H9 (cell line): Measurements from ENCODE around the gene ANKRD42. TPM values are rescaled to one million over a fixed set of nuclear protein-coding genes. Genes with fewer than 3 reads are reported as not detected.

ENCODE experiments used
- DNase-seq: peaks from one replicate; pipeline ENCODE4 v3.0.0-alpha.2; 2017
- H2AFZ ChIP-seq: one replicate; pipeline ENCODE4 v1.6.1; 2013; ENCODE audit warnings: mild to moderate bottlenecking, low read length, control low read depth, moderate library complexity
- H2AK5ac ChIP-seq: 2 replicates; pipeline ENCODE4 v1.6.1; 2013; ENCODE audit warnings: low read length, control low read depth, mixed read lengths; ENCODE audit not compliant: insufficient read length
- H2BK120ac ChIP-seq: one replicate; pipeline ENCODE4 v1.6.1; 2013; ENCODE audit warnings: low read depth, mild to moderate bottlenecking, low read length, control low read depth, inconsistent platforms; ENCODE audit not compliant: poor library complexity, severe bottlenecking
- H2BK12ac ChIP-seq: 2 replicates; pipeline ENCODE4 v1.6.1; 2013; ENCODE audit warnings: low read length, control low read depth, mixed read lengths, low read depth; ENCODE audit not compliant: insufficient read length
- H2BK15ac ChIP-seq: 2 replicates; pipeline ENCODE4 v1.6.1; 2013; ENCODE audit warnings: low read depth, low read length, control low read depth
- H2BK20ac ChIP-seq: one replicate; pipeline ENCODE4 v1.6.1; 2013; ENCODE audit warnings: low read depth, mild to moderate bottlenecking, low read length, control low read depth, inconsistent platforms; ENCODE audit not compliant: poor library complexity, severe bottlenecking
- H2BK5ac ChIP-seq: 2 replicates; pipeline ENCODE4 v1.6.1; 2013; ENCODE audit warnings: low read length, control low read depth, mixed read lengths; ENCODE audit not compliant: insufficient read length
- H3K14ac ChIP-seq: 2 replicates; pipeline ENCODE4 v1.6.1; 2013; ENCODE audit warnings: low read length, control low read depth; ENCODE audit not compliant: insufficient read depth
- H3K18ac ChIP-seq: 2 replicates; pipeline ENCODE4 v1.6.1; 2013; ENCODE audit warnings: low read depth, mild to moderate bottlenecking, mixed read lengths, low read length, control low read depth; ENCODE audit not compliant: insufficient read length
- H3K23ac ChIP-seq: 2 replicates; pipeline ENCODE4 v1.6.1; 2013; ENCODE audit warnings: low read length, control low read depth, mixed read lengths, low read depth; ENCODE audit not compliant: insufficient read length
- H3K23me2 ChIP-seq: 2 replicates; pipeline ENCODE4 v1.6.1; 2013; ENCODE audit warnings: low read depth, mild to moderate bottlenecking, mixed read lengths, low read length, control low read depth; ENCODE audit not compliant: insufficient read length, poor library complexity, severe bottlenecking
- H3K27ac ChIP-seq: 2 replicates; pipeline ENCODE4 v1.5.1; 2013; ENCODE audit warnings: low read length, control low read depth, mixed read lengths, low read depth; ENCODE audit not compliant: insufficient read length
- H3K27me3 ChIP-seq: 2 replicates; pipeline ENCODE4 v1.6.1; 2013; ENCODE audit warnings: low read length, control low read depth, inconsistent platforms; ENCODE audit not compliant: insufficient read depth
- H3K4ac ChIP-seq: 2 replicates; pipeline ENCODE4 v1.6.1; 2013; ENCODE audit warnings: low read depth, mild to moderate bottlenecking, control low read depth, inconsistent platforms, low read length, moderate library complexity
- H3K4me1 ChIP-seq: 2 replicates; pipeline ENCODE4 v1.6.1; 2013; ENCODE audit warnings: low read length, control low read depth, inconsistent platforms; ENCODE audit not compliant: insufficient read depth
- H3K4me2 ChIP-seq: 2 replicates; pipeline ENCODE4 v1.6.1; 2013; ENCODE audit warnings: low read length, control low read depth, mixed read lengths; ENCODE audit not compliant: insufficient read length, insufficient read depth
- H3K56ac ChIP-seq: 2 replicates; pipeline ENCODE4 v1.6.1; 2013; ENCODE audit warnings: low read depth, mild to moderate bottlenecking, mixed read lengths, low read length, control low read depth; ENCODE audit not compliant: insufficient read length
- H3K79me1 ChIP-seq: 2 replicates; pipeline ENCODE4 v1.6.1; 2013; ENCODE audit warnings: low read depth, mild to moderate bottlenecking, moderate library complexity, low read length, control low read depth, inconsistent platforms; ENCODE audit not compliant: insufficient read depth, poor library complexity, severe bottlenecking
- H3K79me2 ChIP-seq: 2 replicates; pipeline ENCODE4 v1.6.1; 2013; ENCODE audit warnings: low read length, control low read depth, inconsistent platforms; ENCODE audit not compliant: insufficient read depth
- H3K9ac ChIP-seq: 2 replicates; pipeline ENCODE4 v1.6.1; 2013; ENCODE audit warnings: low read length, control low read depth, mixed read lengths; ENCODE audit not compliant: insufficient read length; ENCODE audit errors: extremely low read depth
- H3K9me3 ChIP-seq: one replicate; pipeline ENCODE4 v1.6.1; 2013; ENCODE audit warnings: low read depth, low read length, inconsistent platforms; ENCODE audit not compliant: control insufficient read depth
- H3T11ph ChIP-seq: one replicate; pipeline ENCODE4 v1.6.1; 2013; ENCODE audit warnings: mild to moderate bottlenecking, low read length, control low read depth, inconsistent platforms
- H4K20me1 ChIP-seq: one replicate; pipeline ENCODE4 v1.6.1; 2013; ENCODE audit not compliant: control insufficient read depth, insufficient read length, insufficient read depth
- H4K5ac ChIP-seq: 2 replicates; pipeline ENCODE4 v1.6.1; 2013; ENCODE audit warnings: low read depth, mild to moderate bottlenecking, mixed read lengths, low read length, control low read depth; ENCODE audit not compliant: insufficient read length
- H4K8ac ChIP-seq: replicated peaks from 2 replicates; pipeline ENCODE4 v1.6.1; 2013; ENCODE audit warnings: low read length, control low read depth, mixed read lengths, low read depth; ENCODE audit not compliant: insufficient read length
- H4K91ac ChIP-seq: 2 replicates; pipeline ENCODE4 v1.6.1; 2013; ENCODE audit warnings: low read depth, mild to moderate bottlenecking, moderate library complexity, mixed read lengths, low read length, control low read depth; ENCODE audit not compliant: insufficient read length
- H3K27ac Mint-ChIP-seq, 3 experiments: 2 replicates in 2 of 3; 3 replicates in 1 of 3; pipeline ENCODE4 v1.8.0; 2020 to 2021; ENCODE audit warnings: mixed read lengths in 3 of 3, mild to moderate bottlenecking in 1 of 3, moderate library complexity in 1 of 3
- H3K27me3 Mint-ChIP-seq: 2 replicates; pipeline ENCODE4 v1.8.0; 2021; ENCODE audit warnings: low read depth, mild to moderate bottlenecking, moderate library complexity, mixed read lengths
- H3K36me3 Mint-ChIP-seq, 3 experiments: 2 replicates in 2 of 3; 3 replicates in 1 of 3; pipeline ENCODE4 v1.8.0; 2020 to 2021; ENCODE audit warnings: low read depth in 3 of 3, mixed read lengths in 3 of 3; ENCODE audit not compliant: insufficient read depth in 1 of 3
- H3K4me1 Mint-ChIP-seq, 2 experiments: 2 replicates each; pipeline ENCODE4 v1.8.0; 2020; ENCODE audit warnings: mixed read lengths in 2 of 2
- H3K4me3 Mint-ChIP-seq, 2 experiments: 2 replicates in 1 of 2; 3 replicates in 1 of 2; pipeline ENCODE4 v1.8.0; 2020 to 2021; ENCODE audit warnings: mild to moderate bottlenecking in 2 of 2, mixed read lengths in 2 of 2, moderate library complexity in 1 of 2
- H3K9me3 Mint-ChIP-seq, 2 experiments: 2 replicates in 1 of 2; 3 replicates in 1 of 2; pipeline ENCODE4 v1.8.0; 2020; ENCODE audit warnings: mild to moderate bottlenecking in 2 of 2, mixed read lengths in 2 of 2, moderate library complexity in 1 of 2
- CTCF ChIP-seq: fragments of 200-600 bp; sonication (generic); conservative IDR thresholded peaks from 3 replicates; pipeline ENCODE4 v1.8.0; 2021; ENCODE audit warnings: antibody characterized with exemption, mild to moderate bottlenecking
- WGBS: extraction: QIAGEN DNeasy Blood & Tissue Kit; methylation state at CpG from one replicate; pipeline ENCODE4 v1.1.7; 2013; ENCODE audit warnings: missing lambda C conversion rate, low lambda C conversion rate, mixed read lengths; ENCODE audit not compliant: insufficient read length; ENCODE audit errors: extremely low coverage; 5-methylcytosine and 5-hydroxymethylcytosine counted together
- total RNA-seq: library from RNA; stranded (reverse); gene quantifications from 2 replicates; pipeline ENCODE4 v1.2.1, GENCODE V29; 2021

ANKRD42 gene
- total RNA-seq, 1 experiment from 2014 or later: 4.9 TPM

DNA sequence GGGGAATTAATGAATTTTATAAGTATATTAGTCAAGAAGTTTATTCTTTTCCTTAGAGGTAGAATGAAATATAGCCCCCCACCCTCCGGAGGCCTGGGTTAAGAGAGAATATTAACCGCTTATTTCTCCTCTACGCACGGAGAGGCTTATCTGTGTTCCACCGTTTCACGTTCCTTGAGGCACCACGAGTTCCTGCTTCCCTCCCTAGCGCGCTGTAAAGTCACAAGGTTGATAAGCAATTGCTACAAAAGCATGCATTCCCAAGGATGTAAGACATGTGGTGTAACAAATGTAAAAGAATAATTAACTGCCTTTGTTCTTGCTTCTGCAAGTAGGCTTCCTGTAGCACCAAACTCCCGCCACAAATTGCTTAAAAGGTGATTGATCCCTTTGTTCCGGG, 1.5 kb upstream of the ANKRD42 start:
- H4K8ac ChIP-seq: no peak overlapping the region
- H3K23me2 ChIP-seq: peaks cover 19% of the 10 kb centered on the region
- no peak overlapping the region for H2BK15ac ChIP-seq
- no peak overlapping the region for H3K14ac ChIP-seq
- no peak overlapping the region for H3K4ac ChIP-seq
- H2BK12ac ChIP-seq: no peak overlapping the region
- no peak for TF ChIP-seq CTCF
- no peak overlapping the region for H2BK20ac ChIP-seq
- H3T11ph ChIP-seq: no peak overlapping the region
- H3K56ac ChIP-seq: no peak overlapping the region
- Mint-ChIP-seq H3K27me3 (peaks cover 2% of the 10 kb centered on the region), H3K36me3 (peaks cover 5 to 42% (median 33%) of the 10 kb centered on the region in 3 experiments; a peak in 5 of 7 replicates), H3K27ac (peak overlapping the region in 2 of 3 experiments; percentile 35 to 36; a peak in 2 of 7 replicates), H3K9me3 (no peaks in the 10 kb centered on the region), H3K4me1 (peaks cover 13% of the 10 kb centered on the region in 2 experiments), H3K4me3 (peak overlapping the region; percentile 97 to 99)
- no peak for DNase-seq
- WGBS: no CpG with 5 or more reads among the region's 11 CpGs
- no peak overlapping the region for H4K91ac ChIP-seq
- peaks cover 7% of the 10 kb centered on the region; the same call in 1 of the 2 replicates for H3K79me2 ChIP-seq
- no peak overlapping the region for H3K18ac ChIP-seq
- H3K27me3 ChIP-seq: no peaks in the 10 kb centered on the region; the same call in 1 of the 2 replicates
- H2AFZ ChIP-seq: no peak overlapping the region
- H4K20me1 ChIP-seq: no peaks in the 10 kb centered on the region
- no peaks in the 10 kb centered on the region for H3K9me3 ChIP-seq
- no peak overlapping the region for H4K5ac ChIP-seq
- no peaks in the 10 kb centered on the region for H3K4me1 ChIP-seq
- H2AK5ac ChIP-seq: no peak overlapping the region
- H3K23ac ChIP-seq: no peak overlapping the region
- H3K9ac ChIP-seq: no peak overlapping the region
- H3K27ac ChIP-seq: no peak overlapping the region
- H3K79me1 ChIP-seq: no peaks in the 10 kb centered on the region
- no peak overlapping the region for H2BK5ac ChIP-seq
- H3K4me2 ChIP-seq: no peak overlapping the region
- H2BK120ac ChIP-seq: no peak overlapping the region
